OCI-LY1 (cell line): ENCODE results near the gene DLK1.

ENCODE experiments used
- H2AFZ ChIP-seq: fragments of 200-600 bp; sonication (generic), shearing (Covaris generic); 2 replicates; pipeline ENCODE4 v1.6.0; 2014; ENCODE audit warnings: antibody characterized with exemption, mild to moderate bottlenecking, low read length
- H3F3A ChIP-seq: fragments of 200-600 bp; sonication (generic), shearing (Covaris generic); 2 replicates; pipeline ENCODE4 v1.6.0; 2014; ENCODE audit warnings: mild to moderate bottlenecking, antibody characterized with exemption, low read length, moderate library complexity; ENCODE audit not compliant: insufficient read depth
- H3K27ac ChIP-seq: fragments of 200-600 bp; sonication (generic); 2 replicates; pipeline ENCODE4 v1.5.1; 2014; ENCODE audit warnings: low read length, mixed run types, mild to moderate bottlenecking, low read depth; ENCODE audit not compliant: poor library complexity, severe bottlenecking
- H3K27me3 ChIP-seq: fragments of 200-600 bp; sonication (generic); 2 replicates; pipeline ENCODE4 v1.6.0; 2014; ENCODE audit warnings: antibody characterized with exemption, mild to moderate bottlenecking, low read length, moderate library complexity; ENCODE audit not compliant: insufficient read depth
- H3K36me3 ChIP-seq: fragments of 200-600 bp; sonication (generic); 2 replicates; pipeline ENCODE4 v1.6.1; 2014; ENCODE audit warnings: mild to moderate bottlenecking, antibody characterized with exemption, low read length, moderate library complexity, mixed read lengths; ENCODE audit not compliant: insufficient read depth
- H3K4me1 ChIP-seq: fragments of 200-600 bp; sonication (generic); 2 replicates; pipeline ENCODE4 v1.5.1; 2014; ENCODE audit warnings: mild to moderate bottlenecking, low read length, moderate library complexity; ENCODE audit not compliant: insufficient read depth, severe bottlenecking
- H3K4me2 ChIP-seq: fragments of 200-600 bp; sonication (generic), shearing (Covaris generic); 2 replicates; pipeline ENCODE4 v1.6.1; 2014; ENCODE audit warnings: low read length
- H3K4me3 ChIP-seq: fragments of 200-600 bp; sonication (generic); 2 replicates; pipeline ENCODE4 v1.5.1; 2014; ENCODE audit warnings: low read length, low read depth, mild to moderate bottlenecking, mixed read lengths; ENCODE audit not compliant: poor library complexity, severe bottlenecking
- H3K79me2 ChIP-seq: fragments of 200-600 bp; shearing (Covaris generic); 2 replicates; pipeline ENCODE4 v1.6.1; 2016; ENCODE audit warnings: mixed run types, low read length, mixed read lengths; ENCODE audit not compliant: insufficient read depth
- H3K9ac ChIP-seq: fragments of 200-600 bp; sonication (generic), shearing (Covaris generic); 2 replicates; pipeline ENCODE4 v1.6.1; 2014; ENCODE audit warnings: mild to moderate bottlenecking, low read length, mixed read lengths
- H3K9me2 ChIP-seq: fragments of 200-600 bp; sonication (generic), shearing (Covaris generic); 2 replicates; pipeline ENCODE4 v1.6.1; 2014; ENCODE audit warnings: low read depth, mild to moderate bottlenecking, low read length, mixed read lengths
- H3K9me3 ChIP-seq: fragments of 200-600 bp; shearing (Covaris generic); 2 replicates; pipeline ENCODE4 v1.6.1; 2014; ENCODE audit warnings: low read length, mixed read lengths
- H4K20me1 ChIP-seq: fragments of 200-600 bp; sonication (generic), shearing (Covaris generic); 2 replicates; pipeline ENCODE4 v1.6.0; 2016; ENCODE audit warnings: mild to moderate bottlenecking, low read length; ENCODE audit not compliant: insufficient read depth
- CTCF ChIP-seq: fragments of 200-600 bp; sonication (generic), shearing (Covaris generic); IDR thresholded peaks from 2 replicates; pipeline ENCODE4 v1.5.1; 2017; ENCODE audit warnings: mild to moderate bottlenecking, antibody characterized with exemption, low read length, moderate library complexity, mixed read lengths
- EZH2 ChIP-seq: fragments of 200-600 bp; sonication (generic), shearing (Covaris generic); IDR thresholded peaks from 2 replicates; pipeline ENCODE4 v1.8.0; 2017; ENCODE audit warnings: borderline replicate concordance, mixed run types, mild to moderate bottlenecking, antibody characterized with exemption, low read length, moderate library complexity, mixed read lengths

Gene DLK1

GRCh38 chr14:100694579-100695422, 31.9 kb upstream of the DLK1 start:
- Histone ChIP-seq H3K4me2 (no peak overlapping the region), H3K79me2 (no peaks in the 10 kb centered on the region), H3K36me3 (no peaks in the 10 kb centered on the region), H3K27me3 (0 out of 2 replicates have a peak, but pooled peaks cover 5% of the 10 kb centered on the region), H3K27ac (no peak overlapping the region), H2AFZ (no peak overlapping the region), H3K4me3 (no peak overlapping the region), H3K9ac (no peak overlapping the region), H3K4me1 (no peaks in the 10 kb centered on the region), H3F3A (no peaks in the 10 kb centered on the region), H4K20me1 (no peaks in the 10 kb centered on the region), H3K9me2 (no peaks in the 10 kb centered on the region), H3K9me3 (no peaks in the 10 kb centered on the region)
- TF ChIP-seq CTCF: no peak
- TF ChIP-seq EZH2: no peak

- TF ChIP-seq CTCF (no peak), EZH2 (no peak)
- Histone ChIP-seq H3K27ac (no peak overlapping the region), H3K27me3 (0 out of 2 replicates have a peak, but pooled peaks cover 5% of the 10 kb centered on the region), H3K36me3 (no peaks in the 10 kb centered on the region), H3K9me3 (no peaks in the 10 kb centered on the region), H3K9ac (no peak overlapping the region), H2AFZ (no peak overlapping the region), H3K79me2 (no peaks in the 10 kb centered on the region), H3K4me1 (no peaks in the 10 kb centered on the region), H3K4me2 (no peak overlapping the region), H4K20me1 (no peaks in the 10 kb centered on the region), H3K4me3 (no peak overlapping the region), H3F3A (no peaks in the 10 kb centered on the region), H3K9me2 (no peaks in the 10 kb centered on the region)
Measured at GRCh38 chr14:100695423-100695738, 31.3 kb upstream of the DLK1 start.

GRCh38 chr14:100696008-100696407, 30.7 kb upstream of the DLK1 start:
- Histone ChIP-seq H3F3A (no peaks in the 10 kb centered on the region), H2AFZ (no peak overlapping the region)

More at GRCh38 chr14:100696008-100696407, 30.7 kb upstream of the DLK1 start:
- Histone ChIP-seq H3K4me3 (no peak overlapping the region), H3K9ac (no peak overlapping the region), H3K9me2 (no peaks in the 10 kb centered on the region), H3K9me3 (no peaks in the 10 kb centered on the region), H3K4me2 (no peak overlapping the region), H3K4me1 (no peaks in the 10 kb centered on the region), H3K79me2 (no peaks in the 10 kb centered on the region), H3K36me3 (no peaks in the 10 kb centered on the region), H3K27me3 (0 out of 2 replicates have a peak, but pooled peaks cover 5% of the 10 kb centered on the region), H3K27ac (no peak overlapping the region), H4K20me1 (no peaks in the 10 kb centered on the region)
- TF ChIP-seq CTCF (no peak), EZH2 (no peak)
